Large intestine (tissue), 3 donors: ENCODE results near the gene SCAMP5. TPM values are rescaled to one million over a fixed set of nuclear protein-coding genes. Genes with fewer than 3 reads are reported as not detected.

Source experiments
- DNase-seq, 2 donors: peaks; one replicate each; pipeline versions ENCODE4 v3.0.0 to v3.0.0-alpha.2; 2013
- H3K27ac ChIP-seq: one replicate; pipeline ENCODE4 v1.5.1; 2013; ENCODE audit warnings: low read length
- H3K27me3 ChIP-seq: 2 replicates; pipeline ENCODE4 v1.6.1; 2013; ENCODE audit warnings: low read length; ENCODE audit not compliant: control insufficient read depth, insufficient read depth
- H3K36me3 ChIP-seq: 2 replicates; pipeline ENCODE4 v1.6.1; 2013; ENCODE audit warnings: low read length; ENCODE audit not compliant: control insufficient read depth, insufficient read depth
- H3K4me1 ChIP-seq: one replicate; pipeline ENCODE4 v1.6.1; 2013; ENCODE audit warnings: low read length; ENCODE audit not compliant: control insufficient read depth, insufficient read depth
- H3K4me3 ChIP-seq: one replicate; pipeline ENCODE4 v1.5.1; 2013; ENCODE audit warnings: low read length
- H3K9me3 ChIP-seq: one replicate; pipeline ENCODE4 v1.6.1; 2013; ENCODE audit warnings: mild to moderate bottlenecking, low read depth, low read length, moderate library complexity; ENCODE audit not compliant: control insufficient read depth
- WGBS: methylation state at CpG from one replicate; pipeline ENCODE4 v1.1.5; 2013; ENCODE audit warnings: low lambda C conversion rate; ENCODE audit not compliant: insufficient coverage; 5-methylcytosine and 5-hydroxymethylcytosine counted together
- polyA plus RNA-seq: library from polyadenylated mRNA; unstranded; fragments of 120-200 nt; gene quantifications from one replicate; pipeline ENCODE4 v1.2.1, GENCODE V29; 2013

The SCAMP5 gene
- polyA plus RNA-seq, 1 donor, result 31.6 TPM

GRCh38 chr15:74995779-74996765 lies 709 bp downstream of the SCAMP5 start:
- Histone ChIP-seq H3K36me3 (no peaks in the 10 kb centered on the region), H3K4me1 (peaks cover 6% of the 10 kb centered on the region), H3K27me3 (peaks cover 4% of the 10 kb centered on the region), H3K4me3 (peak overlapping the region; percentile 61), H3K9me3 (no peaks in the 10 kb centered on the region), H3K27ac (peak overlapping the region; percentile 53)
- no CpG with 5 or more reads among the region's 42 CpGs for WGBS
- DNase-seq, result peak; percentile 25 to 53

- WGBS, result no CpG with 5 or more reads among the region's 4 CpGs
- Histone ChIP-seq H3K27me3 (no peaks in the 10 kb centered on the region), H3K9me3 (no peaks in the 10 kb centered on the region), H3K27ac (no peak overlapping the region), H3K4me1 (peaks cover 6% of the 10 kb centered on the region), H3K36me3 (peaks cover under 1% of the 10 kb centered on the region), H3K4me3 (no peak overlapping the region)
- no peak for DNase-seq
Measured at GRCh38 chr15:74997141-74997540, 1.8 kb downstream of the SCAMP5 start.

DNA sequence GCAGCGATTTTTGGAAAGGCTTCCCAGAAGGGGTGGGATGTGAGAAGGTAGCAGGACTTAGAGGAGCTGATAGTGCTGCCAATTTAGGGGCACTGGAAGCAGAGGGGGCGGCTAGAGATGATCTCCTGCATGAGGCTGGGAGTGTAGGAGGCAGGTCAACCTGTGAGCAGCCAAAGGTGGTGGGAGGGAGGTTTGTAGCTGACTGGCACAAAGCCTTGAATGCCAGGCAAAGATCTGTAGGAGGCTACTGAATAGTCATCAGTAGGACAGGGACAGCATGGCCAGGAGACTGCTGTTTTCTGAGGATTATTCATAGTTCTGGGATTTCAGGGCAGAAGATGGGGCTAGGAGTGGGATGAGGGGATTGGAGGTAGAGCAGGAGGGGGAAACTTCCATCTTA lies 2.2 kb downstream of the SCAMP5 start:
- no peak for DNase-seq
- H3K9me3 ChIP-seq, result no peaks in the 10 kb centered on the region
- WGBS, result no CpG with 5 or more reads among the region's 2 CpGs
- H3K36me3 ChIP-seq, result peaks cover 3% of the 10 kb centered on the region
- no peak overlapping the region for H3K4me3 ChIP-seq
- H3K27me3 ChIP-seq, result no peaks in the 10 kb centered on the region
- no peak overlapping the region for H3K27ac ChIP-seq
- peaks cover 6% of the 10 kb centered on the region for H3K4me1 ChIP-seq

DNA sequence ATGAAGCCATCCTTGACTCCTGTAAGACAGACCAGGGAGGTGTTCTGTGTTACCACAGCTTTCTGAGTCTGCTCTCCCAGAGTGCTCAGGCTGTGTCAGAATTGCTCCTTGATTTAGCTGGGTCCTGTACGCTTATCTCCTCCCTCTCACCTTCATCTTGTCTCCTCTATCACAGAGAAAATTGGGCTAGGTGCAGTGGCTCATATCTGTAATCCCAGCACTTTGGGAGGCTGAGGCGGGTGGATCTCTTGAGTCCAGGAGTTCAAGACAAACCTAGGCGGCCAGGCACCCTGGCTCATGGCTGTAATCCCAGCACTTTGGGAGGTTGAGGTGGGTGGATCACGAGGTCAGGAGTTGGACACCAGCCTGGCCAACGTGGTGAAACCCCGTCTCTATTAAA lies 5.9 kb downstream of the SCAMP5 start:
- no peak overlapping the region for H3K4me3 ChIP-seq
- DNase-seq, result no peak

GRCh38 chr15:75002398-75002797 lies 7.0 kb downstream of the SCAMP5 start:
- H3K27ac ChIP-seq, result no peak overlapping the region
- peaks cover 3% of the 10 kb centered on the region for H3K4me1 ChIP-seq
- no peak for DNase-seq
- no peak overlapping the region for H3K4me3 ChIP-seq
- H3K27me3 ChIP-seq, result no peaks in the 10 kb centered on the region
- WGBS, result 80% methylated on average over 1 of the region's 7 CpGs
- H3K36me3 ChIP-seq, result peaks cover 3% of the 10 kb centered on the region
- no peaks in the 10 kb centered on the region for H3K9me3 ChIP-seq

More for the DNA sequence above, 5.9 kb downstream of the SCAMP5 start:
- peaks cover 3% of the 10 kb centered on the region for H3K36me3 ChIP-seq
- no CpG with 5 or more reads among the region's 6 CpGs for WGBS
- H3K4me1 ChIP-seq, result peaks cover 3% of the 10 kb centered on the region
- H3K27ac ChIP-seq, result no peak overlapping the region
- H3K9me3 ChIP-seq, result no peaks in the 10 kb centered on the region
- H3K27me3 ChIP-seq, result no peaks in the 10 kb centered on the region

GRCh38 chr15:75007216-75007615 lies 11.9 kb downstream of the SCAMP5 start:
- Histone ChIP-seq H3K27ac (no peak overlapping the region), H3K4me1 (no peaks in the 10 kb centered on the region), H3K4me3 (no peak overlapping the region), H3K27me3 (no peaks in the 10 kb centered on the region), H3K36me3 (peaks cover 1% of the 10 kb centered on the region), H3K9me3 (no peaks in the 10 kb centered on the region)
- no CpG with 5 or more reads among the region's 13 CpGs for WGBS
- DNase-seq, result no peak

GRCh38 chr15:75008221-75008625 lies 12.9 kb downstream of the SCAMP5 start:
- H3K9me3 ChIP-seq, result no peaks in the 10 kb centered on the region
- H3K4me3 ChIP-seq, result no peak overlapping the region
- WGBS, result 86% methylated on average over 2 of the region's 5 CpGs
- no peak for DNase-seq
- no peaks in the 10 kb centered on the region for H3K4me1 ChIP-seq
- H3K27me3 ChIP-seq, result no peaks in the 10 kb centered on the region
- peaks cover 5% of the 10 kb centered on the region for H3K36me3 ChIP-seq
- H3K27ac ChIP-seq, result no peak overlapping the region

- H3K27ac ChIP-seq, result no peak overlapping the region
- no peaks in the 10 kb centered on the region for H3K27me3 ChIP-seq
- WGBS, result 100% methylated on average over 1 of the region's 6 CpGs
- DNase-seq, result no peak
- no peaks in the 10 kb centered on the region for H3K4me1 ChIP-seq
- H3K36me3 ChIP-seq, result peaks cover 5% of the 10 kb centered on the region
- no peaks in the 10 kb centered on the region for H3K9me3 ChIP-seq
- H3K4me3 ChIP-seq, result no peak overlapping the region
Measured at GRCh38 chr15:75008629-75009326, 13.4 kb downstream of the SCAMP5 start.

DNA sequence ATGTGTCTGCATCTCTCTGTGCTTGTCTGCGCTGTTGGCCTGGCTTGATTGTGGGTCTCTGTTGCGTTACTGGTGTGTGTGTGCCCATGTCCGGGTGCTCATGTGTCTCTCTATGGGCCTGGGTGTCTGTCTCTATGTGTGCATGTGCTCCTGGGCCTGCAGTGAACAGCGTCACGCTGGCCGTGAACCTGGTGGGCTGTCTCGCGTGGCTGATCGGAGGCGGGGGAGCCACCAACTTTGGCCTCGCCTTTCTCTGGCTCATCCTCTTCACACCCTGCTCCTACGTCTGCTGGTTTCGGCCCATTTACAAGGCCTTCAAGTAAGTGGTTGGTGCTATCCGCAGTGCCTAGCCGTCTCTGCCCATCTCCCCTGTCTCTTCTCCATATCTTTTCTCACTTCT lies 21.1 kb downstream of the SCAMP5 start:
- no peak overlapping the region for H3K4me3 ChIP-seq
- H3K4me1 ChIP-seq, result no peaks in the 10 kb centered on the region
- H3K36me3 ChIP-seq, result peaks cover 29% of the 10 kb centered on the region
- 100% methylated on average over 1 of the region's 15 CpGs for WGBS
- DNase-seq, result no peak
- no peak overlapping the region for H3K27ac ChIP-seq
- H3K27me3 ChIP-seq, result no peaks in the 10 kb centered on the region
- H3K9me3 ChIP-seq, result no peaks in the 10 kb centered on the region

GRCh38 chr15:75019916-75020315 lies 24.6 kb downstream of the SCAMP5 start:
- WGBS, result no CpG with 5 or more reads among the region's 3 CpGs

More at GRCh38 chr15:75019916-75020315, 24.6 kb downstream of the SCAMP5 start:
- H3K36me3 ChIP-seq, result peaks cover 20% of the 10 kb centered on the region
- H3K9me3 ChIP-seq, result no peaks in the 10 kb centered on the region
- DNase-seq, result no peak
- H3K27ac ChIP-seq, result no peak overlapping the region
- H3K4me1 ChIP-seq, result no peaks in the 10 kb centered on the region
- no peaks in the 10 kb centered on the region for H3K27me3 ChIP-seq
- no peak overlapping the region for H3K4me3 ChIP-seq
